HepG2 (cell line): ENCODE measurements around the gene GABBR2. TPM values are rescaled to one million over a fixed set of nuclear protein-coding genes. Genes with fewer than 3 reads are reported as not detected.

ENCODE experiments used
- ATAC-seq: fragments of 200-7000 bp; cut with Tn5 transposase; 3 replicates; pipeline ENCODE4 v1.9.1; 2020; ENCODE audit warnings: mild to moderate bottlenecking, moderate library complexity
- BruUV-seq: library from RNA; stranded (reverse); fragments of 400-500 nt; replicated peaks from 2 replicates; lab custom pipeline; 2021; lab: Mats Ljungman, UMichigan
- CTCF ChIA-PET: fragments of 300-600 bp; formaldehyde crosslinking; extraction: SDS; loops from one replicate; lab custom pipeline; 2021; ENCODE audit warnings: low total read pairs, inconsistent platforms, low intra/inter-chr PET ratio; lab: Yijun Ruan, JAX
- POLR2A ChIA-PET: fragments of 350-600 bp; sonication (Branson Sonifier 250); formaldehyde crosslinking; loops from one replicate; lab custom pipeline; 2020; ENCODE audit warnings: antibody characterized with exemption, inconsistent platforms; lab: Yijun Ruan, JAX
- DNase-seq: peaks from one replicate; pipeline ENCODE4 v3.0.0-alpha.2; 2015; ENCODE audit warnings: low spot score
- FAIRE-seq: peaks from 3 replicates; lab custom pipeline; 2011; peaks lifted over from hg19 to GRCh38; lab: Jason Lieb, UNC
- H2AFZ ChIP-seq: one replicate; pipeline ENCODE4 v1.6.1; 2011; ENCODE audit warnings: low read length, inconsistent platforms
- H3K27ac ChIP-seq: fragments of 300-600 bp; 3 replicates; pipeline ENCODE4 v1.8.0; 2011; ENCODE audit warnings: mixed run types, mild to moderate bottlenecking, mixed read lengths, low read length, inconsistent platforms; ENCODE audit not compliant: insufficient read depth; ENCODE audit errors: extremely low read length
- H3K27me3 ChIP-seq, 2 experiments: fragments of 200-600 bp in 1 of 2; 2 replicates in 1 of 2; 3 replicates in 1 of 2; pipeline versions ENCODE4 v1.6.0 to v1.8.0; 2011; ENCODE audit warnings: low read length in 2 of 2, mild to moderate bottlenecking in 2 of 2, moderate library complexity in 2 of 2, inconsistent platforms in 1 of 2; ENCODE audit not compliant: insufficient read depth in 2 of 2, control insufficient read depth in 1 of 2
- H3K36me3 ChIP-seq, 2 experiments: fragments of 200-600 bp in 1 of 2; replicated peaks in 1 of 2; 2 replicates in 1 of 2; 3 replicates in 1 of 2; pipeline versions ENCODE4 v1.5.1 to v1.8.0; 2011; ENCODE audit warnings: low read length in 2 of 2, inconsistent platforms in 1 of 2; ENCODE audit not compliant: insufficient read depth in 2 of 2, control insufficient read depth in 1 of 2
- H3K4me1 ChIP-seq: 2 replicates; pipeline ENCODE4 v1.5.1; 2012; ENCODE audit warnings: low read length, inconsistent platforms; ENCODE audit not compliant: insufficient read depth
- H3K4me2 ChIP-seq: 2 replicates; pipeline ENCODE4 v1.6.0; 2011; ENCODE audit warnings: low read depth, low read length, inconsistent platforms
- H3K4me3 ChIP-seq, 3 experiments: fragments of 200-600 bp in 1 of 3; sonication (generic), shearing (Covaris generic) in 1 of 3; replicated peaks in 1 of 3; 2 replicates each; pipeline ENCODE4 v1.5.1; 2011 to 2016; ENCODE audit warnings: low read length in 3 of 3, inconsistent platforms in 2 of 3, low read depth in 2 of 3, mild to moderate bottlenecking in 2 of 3, control low read depth in 1 of 3, mixed read lengths in 1 of 3; ENCODE audit not compliant: insufficient read depth in 1 of 3
- H3K79me2 ChIP-seq: one replicate; pipeline ENCODE4 v1.6.1; 2011; ENCODE audit warnings: low read length, inconsistent platforms; ENCODE audit not compliant: insufficient read depth
- H3K9ac ChIP-seq: 2 replicates; pipeline ENCODE4 v1.6.0; 2011; ENCODE audit warnings: mild to moderate bottlenecking, low read depth, low read length, inconsistent platforms; ENCODE audit not compliant: insufficient read depth
- H3K9me3 ChIP-seq: 2 replicates; pipeline ENCODE4 v1.5.1; 2012; ENCODE audit warnings: mild to moderate bottlenecking, low read length
- H4K20me1 ChIP-seq: 2 replicates; pipeline ENCODE4 v1.6.0; 2011; ENCODE audit warnings: inconsistent platforms, mild to moderate bottlenecking, low read length, moderate library complexity; ENCODE audit not compliant: insufficient read depth
- MBNL3 ChIP-seq: fragments of 250-450 bp; sonication (Bioruptor Pico); conservative IDR thresholded peaks from 2 replicates; pipeline ENCODE4 v1.8.0; 2022; ENCODE audit warnings: mild to moderate bottlenecking, inconsistent platforms
- SRF ChIP-seq: IDR thresholded peaks from 2 replicates; pipeline ENCODE4 v1.6.1; 2011; ENCODE audit warnings: mild to moderate bottlenecking, low read depth, low read length, moderate library complexity
- ZNF547 ChIP-seq: sonication (generic); formaldehyde crosslinking; IDR thresholded peaks from 2 replicates; pipeline ENCODE4 v1.5.1; 2020; ENCODE audit warnings: mild to moderate bottlenecking, missing genetic modification reagents
- WGBS: methylation state at CpG from one replicate; pipeline ENCODE4 v1.1.6; 2017; ENCODE audit warnings: low lambda C conversion rate; 5-methylcytosine and 5-hydroxymethylcytosine counted together
- in situ Hi-C: cut with HindIII; loops from 2 replicates; pipeline ENCODE4 v1.10.0; 2017; ENCODE audit warnings: low pct_unique_long_range_greater_than_20kb; ENCODE audit not compliant: extremely low pct_ligation_motif_present
- intact Hi-C: fragments of 100-400 bp; cut with micrococcal nuclease; formaldehyde crosslinking; loops from one replicate; pipeline ENCODE4 v1.10.0; 2022; ENCODE audit not compliant: unreplicated experiment
- polyA plus RNA-seq, 8 experiments: library from polyadenylated mRNA; depleted of rRNA in 3 of 8; stranded (reverse) in 7 of 8; unstranded in 1 of 8; fragments of >200 nt; fragmentation: Illumina TruSeq in 4 of 8; extraction: Trizol in 4 of 8; gene quantifications; 2 replicates each; pipeline versions ENCODE4 v1.2.1 to v1.2.3, GENCODE V29; 2011 to 2016; ENCODE audit warnings: low read depth in 4 of 8, missing spikeins in 1 of 8, mixed read lengths in 1 of 8; ENCODE audit not compliant: insufficient read depth in 1 of 8
- total RNA-seq, 5 experiments: library from RNA; depleted of rRNA; stranded (reverse); fragments of >200 nt; fragmentation: Illumina TruSeq; extraction: Trizol; gene quantifications; 2 replicates each; pipeline ENCODE4 v1.2.3, GENCODE V29; 2016; ENCODE audit warnings: low read depth in 1 of 5

Gene GABBR2
- total and polyA plus RNA-seq, 2 of the 13 experiments (the other 11 are each of a cell fraction or from before 2014, with no cell fraction given) = 0.02 TPM; not detected in 1

DNA sequence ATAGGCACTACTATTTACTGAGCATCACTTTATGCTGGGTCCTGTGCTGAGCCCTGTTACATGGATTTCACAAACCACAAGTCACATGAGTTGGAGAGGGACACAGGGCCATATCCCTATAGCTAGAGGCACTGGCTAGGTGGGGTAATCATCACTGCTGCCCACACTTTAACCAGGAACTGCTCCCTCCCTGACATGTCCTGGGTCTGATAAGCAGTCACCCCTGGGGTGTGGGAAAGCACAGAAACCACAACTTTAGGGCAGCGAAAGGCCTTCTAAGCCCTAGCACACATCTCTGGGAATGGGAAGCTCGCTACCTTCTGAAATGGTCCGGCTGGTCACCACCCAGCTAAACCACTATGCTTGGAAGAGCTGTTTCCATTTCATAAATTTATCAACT lies 468.3 kb downstream of the GABBR2 start:
- no peak for FAIRE-seq
- no peaks in the 10 kb centered on the region for H3K9me3 ChIP-seq
- no peak overlapping the region for H3K4me3 ChIP-seq
- H3K79me2 ChIP-seq = no peaks in the 10 kb centered on the region
- intact Hi-C loops = no loop called here
- ChIA-PET CTCF (no interaction called here), POLR2A (no interaction called here)
- no TSS peak for BruUV-seq
- H3K4me2 ChIP-seq = no peak overlapping the region
- in situ Hi-C loops = no loop called here
- H4K20me1 ChIP-seq = no peaks in the 10 kb centered on the region
- H3K27ac ChIP-seq = no peak overlapping the region
- ATAC-seq = no peak
- no peak for DNase-seq
- WGBS = 97% methylated on average over 3 of the region's 3 CpGs
- no peak overlapping the region for H3K9ac ChIP-seq
- TF ChIP-seq SRF (no peak), MBNL3 (no peak), ZNF547 (no peak)
- no peak overlapping the region for H2AFZ ChIP-seq
- H3K36me3 ChIP-seq = no peaks in the 10 kb centered on the region
- H3K27me3 ChIP-seq = no peaks in the 10 kb centered on the region
- H3K4me1 ChIP-seq = peaks cover 7% of the 10 kb centered on the region

Other genes starting within 250 kb of the GABBR2 start
- 7.0 and 8.8 TPM in 2 replicates for gene ANKS6, start 87.6 kb upstream of the GABBR2 start, total RNA-seq (2016; rRNA removed; fragmentation: Illumina TruSeq; extraction: Trizol)
- gene ANKS6, start 87.6 kb upstream of the GABBR2 start, polyA plus RNA-seq (2011; rRNA removed) = 9.5 and 10.7 TPM in 2 replicates
- 0.07 TPM in 1 of 2 replicates, not detected in the other for gene GALNT12, start 98.7 kb upstream of the GABBR2 start, total RNA-seq (2016; rRNA removed; fragmentation: Illumina TruSeq; extraction: Trizol)
- 0.04 TPM in 1 of 2 replicates, not detected in the other for gene GALNT12, start 98.7 kb upstream of the GABBR2 start, polyA plus RNA-seq (2011; rRNA removed)
- gene COL15A1, start 235.0 kb upstream of the GABBR2 start, total RNA-seq (2016; rRNA removed; fragmentation: Illumina TruSeq; extraction: Trizol) = not detected in 2 replicates
- not detected in 2 replicates for gene COL15A1, start 235.0 kb upstream of the GABBR2 start, polyA plus RNA-seq (2011; rRNA removed)